ENCODE data around the gene MRPL10. TPM values are rescaled to one million over a fixed set of nuclear protein-coding genes. Genes with fewer than 3 reads are reported as not detected.

The MRPL10 gene
- total RNA-seq, 1 donor from 2014 or later = 14.0 TPM

GRCh38 chr17:47839071-47839470, 7.7 kb upstream of the MRPL10 start:
- Histone ChIP-seq H3K4me3 (ENCODE audit: low read depth, low read length) (no peak overlapping the region), H3K36me3 (ENCODE audit: control insufficient read depth, insufficient read depth, low read length) (peaks cover 9% of the 10 kb centered on the region), H3K27me3 (ENCODE audit: control insufficient read depth, insufficient read depth, low read length) (no peaks in the 10 kb centered on the region)
- DNase-seq (ENCODE audit: low read depth) (no peak), FAIRE-seq (no peak)
- TF ChIP-seq, protein P1, sequence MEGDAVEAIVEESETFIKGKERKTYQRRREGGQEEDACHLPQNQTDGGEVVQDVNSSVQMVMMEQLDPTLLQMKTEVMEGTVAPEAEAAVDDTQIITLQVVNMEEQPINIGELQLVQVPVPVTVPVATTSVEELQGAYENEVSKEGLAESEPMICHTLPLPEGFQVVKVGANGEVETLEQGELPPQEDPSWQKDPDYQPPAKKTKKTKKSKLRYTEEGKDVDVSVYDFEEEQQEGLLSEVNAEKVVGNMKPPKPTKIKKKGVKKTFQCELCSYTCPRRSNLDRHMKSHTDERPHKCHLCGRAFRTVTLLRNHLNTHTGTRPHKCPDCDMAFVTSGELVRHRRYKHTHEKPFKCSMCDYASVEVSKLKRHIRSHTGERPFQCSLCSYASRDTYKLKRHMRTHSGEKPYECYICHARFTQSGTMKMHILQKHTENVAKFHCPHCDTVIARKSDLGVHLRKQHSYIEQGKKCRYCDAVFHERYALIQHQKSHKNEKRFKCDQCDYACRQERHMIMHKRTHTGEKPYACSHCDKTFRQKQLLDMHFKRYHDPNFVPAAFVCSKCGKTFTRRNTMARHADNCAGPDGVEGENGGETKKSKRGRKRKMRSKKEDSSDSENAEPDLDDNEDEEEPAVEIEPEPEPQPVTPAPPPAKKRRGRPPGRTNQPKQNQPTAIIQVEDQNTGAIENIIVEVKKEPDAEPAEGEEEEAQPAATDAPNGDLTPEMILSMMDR (IDR thresholded peaks at IDR 0.05; ENCODE audit: insufficient read depth, low read length, severe bottlenecking) = no peak

DNA sequence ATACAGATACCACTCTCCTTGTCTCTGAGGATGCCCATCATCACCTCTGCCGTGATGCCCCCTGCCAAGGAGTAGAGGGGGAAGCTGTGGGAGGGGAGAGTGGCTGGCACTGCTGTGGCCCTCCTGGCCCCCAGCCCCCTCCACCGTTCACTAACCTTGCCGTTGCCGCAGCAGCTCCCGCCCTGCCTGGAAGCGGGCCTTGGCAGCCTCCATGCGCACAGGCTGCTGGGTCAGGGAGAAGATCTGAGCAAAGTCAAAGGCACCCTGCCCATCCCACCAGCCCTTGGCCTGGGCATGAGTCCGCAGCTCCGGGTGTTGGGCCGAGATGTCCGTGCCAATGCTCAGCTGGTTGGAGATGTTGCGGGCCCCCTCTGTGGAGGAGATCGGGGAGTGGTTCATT, 7.3 kb upstream of the MRPL10 start:
- Histone ChIP-seq H3K36me3 (ENCODE audit: control insufficient read depth, insufficient read depth, low read length) (peaks cover 9% of the 10 kb centered on the region), H3K4me3 (ENCODE audit: low read depth, low read length) (no peak overlapping the region), H3K27me3 (ENCODE audit: control insufficient read depth, insufficient read depth, low read length) (no peaks in the 10 kb centered on the region)
- DNase-seq (ENCODE audit: low read depth) (no peak), FAIRE-seq (no peak)
- TF ChIP-seq, protein P1 (IDR thresholded peaks at IDR 0.05; ENCODE audit: insufficient read depth, low read length, severe bottlenecking) = no peak

DNA sequence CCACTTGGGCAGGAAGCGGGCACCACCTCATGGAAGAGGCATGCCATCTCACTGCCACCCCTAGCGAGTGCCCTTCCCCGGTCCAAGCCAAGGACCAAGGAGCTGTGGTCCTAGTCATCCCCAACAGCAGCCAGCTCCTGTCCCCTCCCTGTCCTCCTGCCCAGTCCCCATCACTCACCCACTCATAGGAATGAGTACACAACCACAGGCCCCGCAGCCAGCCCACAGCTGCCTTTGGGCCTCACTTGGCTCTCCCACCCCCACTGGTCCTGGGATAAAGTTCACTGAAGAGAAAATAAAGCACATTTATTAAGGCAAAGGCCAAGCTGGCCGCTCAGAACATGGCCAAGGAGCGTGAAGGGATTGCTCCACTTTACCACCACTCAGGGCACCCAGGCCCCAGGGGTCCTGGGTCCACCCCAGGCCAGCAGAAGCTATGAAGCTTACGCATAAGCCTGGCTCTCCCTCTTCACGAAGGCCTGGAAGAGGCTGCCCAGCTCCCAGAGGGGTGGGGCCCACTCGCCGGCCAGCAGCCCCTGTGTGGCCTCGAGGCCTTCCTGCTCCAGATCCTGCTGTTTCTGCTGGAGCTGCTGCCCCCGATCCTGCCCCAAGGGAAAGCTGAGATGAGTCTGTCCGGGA, 6.2 kb upstream of the MRPL10 start:
- no peak overlapping the region for H3K4me3 ChIP-seq (ENCODE audit: low read depth, low read length)
- TF ChIP-seq, protein P1 (IDR thresholded peaks at IDR 0.05; ENCODE audit: insufficient read depth, low read length, severe bottlenecking) = no peak
- FAIRE-seq = no peak
- H3K36me3 ChIP-seq (ENCODE audit: control insufficient read depth, insufficient read depth, low read length) = peaks cover 9% of the 10 kb centered on the region
- H3K27me3 ChIP-seq (ENCODE audit: control insufficient read depth, insufficient read depth, low read length) = no peaks in the 10 kb centered on the region
- DNase-seq (ENCODE audit: low read depth) = no peak

GRCh38 chr17:47836601-47837000, 5.3 kb upstream of the MRPL10 start:
- TF ChIP-seq, protein P1 (IDR thresholded peaks at IDR 0.05; ENCODE audit: insufficient read depth, low read length, severe bottlenecking) = no peak
- H3K36me3 ChIP-seq (ENCODE audit: control insufficient read depth, insufficient read depth, low read length) = peaks cover 9% of the 10 kb centered on the region
- DNase-seq (ENCODE audit: low read depth) (no peak), FAIRE-seq (no peak)
- no peaks in the 10 kb centered on the region for H3K27me3 ChIP-seq (ENCODE audit: control insufficient read depth, insufficient read depth, low read length)
- no peak overlapping the region for H3K4me3 ChIP-seq (ENCODE audit: low read depth, low read length)

DNA sequence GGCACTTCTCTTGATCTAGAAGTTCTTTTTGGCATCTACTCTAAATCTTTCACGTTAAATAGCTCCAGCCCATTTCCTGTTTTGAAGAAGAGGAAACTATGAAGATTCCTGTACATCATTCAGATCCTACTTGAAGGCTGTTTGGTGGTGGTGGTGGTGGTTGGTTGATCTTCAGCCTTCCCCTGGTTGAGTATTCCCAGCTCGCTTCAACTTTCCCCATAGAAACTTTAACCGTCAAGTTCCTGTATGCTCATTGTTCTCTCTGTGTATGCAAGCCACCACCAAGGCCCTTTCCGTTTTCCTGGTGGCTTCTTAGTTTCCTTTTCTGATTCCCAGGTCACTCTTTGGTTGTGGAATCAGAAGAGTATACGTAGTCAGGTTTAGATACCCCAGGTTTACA, 3.4 kb upstream of the MRPL10 start:
- Histone ChIP-seq H3K36me3 (ENCODE audit: control insufficient read depth, insufficient read depth, low read length) (peaks cover 9% of the 10 kb centered on the region), H3K27me3 (ENCODE audit: control insufficient read depth, insufficient read depth, low read length) (no peaks in the 10 kb centered on the region), H3K4me3 (ENCODE audit: low read depth, low read length) (no peak overlapping the region)
- TF ChIP-seq, protein P1 (IDR thresholded peaks at IDR 0.05; ENCODE audit: insufficient read depth, low read length, severe bottlenecking) = no peak
- FAIRE-seq = no peak
- no peak for DNase-seq (ENCODE audit: low read depth)

- H3K4me3 ChIP-seq (ENCODE audit: low read depth, low read length) = peak overlapping the region; percentile 90
- H3K27me3 ChIP-seq (ENCODE audit: control insufficient read depth, insufficient read depth, low read length) = no peaks in the 10 kb centered on the region
- TF ChIP-seq, protein P1 (IDR thresholded peaks at IDR 0.05; ENCODE audit: insufficient read depth, low read length, severe bottlenecking) = no peak
- H3K36me3 ChIP-seq (ENCODE audit: control insufficient read depth, insufficient read depth, low read length) = peaks cover 15% of the 10 kb centered on the region
- DNase-seq (ENCODE audit: low read depth) (no peak), FAIRE-seq (no peak)
These were observed 590 bp upstream of the MRPL10 start for GRCh38 chr17:47831934-47832327.
